GM12801 (cell line): ENCODE measurements around the gene UBD.

Experiments
- TF ChIP-seq, protein P1 (sequence below): IDR thresholded peaks from one replicate; pipeline ENCODE4 v1.5.1; 2011; ENCODE audit warnings: control low read depth; ENCODE audit not compliant: insufficient read length; ENCODE audit errors: extremely low read depth

Gene UBD

DNA sequence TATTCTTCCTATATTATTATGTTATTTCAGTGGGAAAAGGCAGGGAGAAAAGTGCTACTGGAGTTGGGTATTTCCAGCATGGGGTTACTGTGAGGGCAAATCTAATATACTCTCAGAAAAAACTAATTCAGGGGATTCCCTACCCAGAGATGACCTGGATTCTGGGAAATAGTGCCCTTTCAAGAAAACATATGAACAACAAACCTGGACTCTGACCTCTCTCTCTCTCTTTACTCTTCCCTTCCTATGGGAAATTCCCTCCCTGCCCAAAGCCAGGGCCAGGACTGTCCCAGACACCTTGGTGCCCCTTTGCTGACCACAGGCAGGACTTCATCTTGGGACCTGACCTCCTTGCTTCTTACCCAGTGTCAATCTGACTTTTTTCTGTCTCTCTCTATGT lies 1.6 kb upstream of the UBD start:
- TF ChIP-seq, protein P1, sequence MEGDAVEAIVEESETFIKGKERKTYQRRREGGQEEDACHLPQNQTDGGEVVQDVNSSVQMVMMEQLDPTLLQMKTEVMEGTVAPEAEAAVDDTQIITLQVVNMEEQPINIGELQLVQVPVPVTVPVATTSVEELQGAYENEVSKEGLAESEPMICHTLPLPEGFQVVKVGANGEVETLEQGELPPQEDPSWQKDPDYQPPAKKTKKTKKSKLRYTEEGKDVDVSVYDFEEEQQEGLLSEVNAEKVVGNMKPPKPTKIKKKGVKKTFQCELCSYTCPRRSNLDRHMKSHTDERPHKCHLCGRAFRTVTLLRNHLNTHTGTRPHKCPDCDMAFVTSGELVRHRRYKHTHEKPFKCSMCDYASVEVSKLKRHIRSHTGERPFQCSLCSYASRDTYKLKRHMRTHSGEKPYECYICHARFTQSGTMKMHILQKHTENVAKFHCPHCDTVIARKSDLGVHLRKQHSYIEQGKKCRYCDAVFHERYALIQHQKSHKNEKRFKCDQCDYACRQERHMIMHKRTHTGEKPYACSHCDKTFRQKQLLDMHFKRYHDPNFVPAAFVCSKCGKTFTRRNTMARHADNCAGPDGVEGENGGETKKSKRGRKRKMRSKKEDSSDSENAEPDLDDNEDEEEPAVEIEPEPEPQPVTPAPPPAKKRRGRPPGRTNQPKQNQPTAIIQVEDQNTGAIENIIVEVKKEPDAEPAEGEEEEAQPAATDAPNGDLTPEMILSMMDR = no peak

DNA sequence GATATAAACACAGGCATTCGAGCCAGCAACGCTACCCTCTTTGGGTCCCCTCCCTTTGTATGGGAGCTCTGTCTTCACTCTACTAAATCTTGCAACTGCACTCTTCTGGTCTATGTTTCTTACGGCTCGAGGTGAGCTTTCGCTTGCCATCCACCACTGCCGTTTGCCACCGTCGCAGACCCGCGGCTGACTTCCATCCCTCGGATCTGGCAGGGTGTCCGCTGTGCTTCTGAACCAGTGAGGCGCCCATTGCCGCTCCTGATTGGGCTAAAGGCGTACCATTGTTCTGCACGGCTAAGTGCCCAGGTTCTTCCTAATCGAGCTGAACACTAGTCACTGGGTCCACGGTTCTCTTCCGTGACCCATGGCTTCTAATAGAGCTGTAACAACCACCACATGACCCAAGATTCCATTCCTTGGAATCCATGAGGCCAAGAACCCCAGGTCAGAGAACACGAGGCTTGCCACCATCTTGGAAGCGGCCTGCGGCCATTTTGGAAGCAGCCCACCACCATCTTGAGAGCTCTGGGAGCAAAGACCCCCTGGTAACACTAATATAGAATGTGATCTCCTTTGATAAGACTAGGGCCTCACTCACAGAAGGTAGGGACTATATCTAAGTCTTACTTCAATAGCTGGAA lies 973 bp downstream of the UBD start:
- TF ChIP-seq, protein P1 = no peak

DNA sequence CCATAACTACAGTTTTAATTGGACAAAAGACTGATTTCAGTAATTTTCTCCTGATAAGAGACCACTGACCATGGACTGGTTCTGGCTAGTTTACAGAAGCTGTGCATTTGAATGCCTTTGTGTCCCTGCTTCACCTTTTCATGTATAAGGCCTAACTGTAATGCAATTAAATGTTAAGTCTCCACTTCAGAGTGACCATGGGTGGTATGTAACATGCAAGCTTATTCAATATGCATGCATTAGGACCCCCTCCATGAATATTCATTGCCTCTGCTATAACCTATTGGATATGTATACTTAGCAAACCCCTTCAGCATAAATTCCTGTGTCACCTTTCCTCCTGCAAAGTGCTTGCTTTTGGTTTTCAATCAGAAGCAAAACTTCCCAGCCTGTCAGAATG lies 2.2 kb downstream of the UBD start:
- TF ChIP-seq, protein P1 = no peak

DNA sequence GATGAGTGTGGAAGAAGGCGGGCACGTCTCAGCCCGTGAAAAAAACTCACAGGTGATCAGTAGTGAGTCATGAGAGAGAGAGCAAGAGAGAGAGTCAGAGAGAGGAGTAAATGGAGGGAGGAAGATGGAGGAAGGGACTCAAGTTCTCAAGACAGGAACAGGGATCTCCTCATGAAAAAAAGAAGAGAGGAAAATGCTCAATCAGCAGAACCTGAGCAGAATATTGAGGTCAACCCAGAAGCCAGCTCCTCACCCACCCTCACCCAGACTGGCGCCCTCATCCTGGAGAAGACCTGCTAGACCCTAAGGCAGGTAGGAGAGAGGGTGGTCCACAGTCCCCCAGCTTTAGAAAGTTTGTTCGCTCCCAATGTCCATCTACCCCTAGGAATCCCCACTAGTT lies 4.8 kb downstream of the UBD start:
- TF ChIP-seq, protein P1 = no peak

DNA sequence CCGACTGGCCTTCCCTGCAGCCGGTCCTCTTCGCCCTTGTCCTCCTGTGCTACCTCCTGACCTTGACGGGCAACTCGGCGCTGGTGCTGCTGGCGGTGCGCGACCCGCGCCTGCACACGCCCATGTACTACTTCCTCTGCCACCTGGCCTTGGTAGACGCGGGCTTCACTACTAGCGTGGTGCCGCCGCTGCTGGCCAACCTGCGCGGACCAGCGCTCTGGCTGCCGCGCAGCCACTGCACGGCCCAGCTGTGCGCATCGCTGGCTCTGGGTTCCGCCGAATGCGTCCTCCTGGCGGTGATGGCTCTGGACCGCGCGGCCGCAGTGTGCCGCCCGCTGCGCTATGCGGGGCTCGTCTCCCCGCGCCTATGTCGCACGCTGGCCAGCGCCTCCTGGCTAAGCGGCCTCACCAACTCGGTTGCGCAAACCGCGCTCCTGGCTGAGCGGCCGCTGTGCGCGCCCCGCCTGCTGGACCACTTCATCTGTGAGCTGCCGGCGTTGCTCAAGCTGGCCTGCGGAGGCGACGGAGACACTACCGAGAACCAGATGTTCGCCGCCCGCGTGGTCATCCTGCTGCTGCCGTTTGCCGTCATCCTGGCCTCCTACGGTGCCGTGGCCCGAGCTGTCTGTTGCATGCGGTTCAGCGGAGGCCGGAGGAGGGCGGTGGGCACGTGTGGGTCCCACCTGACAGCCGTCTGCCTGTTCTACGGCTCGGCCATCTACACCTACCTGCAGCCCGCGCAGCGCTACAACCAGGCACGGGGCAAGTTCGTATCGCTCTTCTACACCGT lies 6.1 kb downstream of the UBD start:
- TF ChIP-seq, protein P1 = no peak

DNA sequence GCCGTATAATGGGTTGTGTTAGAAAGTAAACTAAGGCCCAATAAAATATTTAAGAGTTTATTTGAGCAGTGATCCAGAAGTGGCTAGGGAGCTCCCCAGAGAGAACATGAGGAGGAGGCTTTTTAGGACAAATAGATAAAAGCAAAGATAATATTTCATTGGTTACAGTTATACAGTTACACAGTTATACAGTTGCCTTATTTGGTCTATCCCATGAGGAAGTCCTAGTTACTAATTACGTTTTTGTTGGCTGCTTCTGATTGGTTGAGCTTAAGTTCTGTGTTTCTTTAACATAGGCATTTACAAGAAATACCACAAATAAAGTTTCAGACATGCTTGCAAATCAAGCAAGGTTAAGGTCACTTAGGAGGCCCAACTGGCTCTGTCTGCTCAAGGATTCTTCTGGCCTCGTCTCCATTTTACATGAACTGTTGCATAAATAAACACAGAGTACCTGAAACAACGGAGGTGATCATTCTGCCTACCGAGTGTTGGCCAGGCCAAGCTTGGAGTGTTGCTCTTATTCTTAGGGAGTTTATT lies 7.0 kb downstream of the UBD start:
- TF ChIP-seq, protein P1 = no peak

DNA sequence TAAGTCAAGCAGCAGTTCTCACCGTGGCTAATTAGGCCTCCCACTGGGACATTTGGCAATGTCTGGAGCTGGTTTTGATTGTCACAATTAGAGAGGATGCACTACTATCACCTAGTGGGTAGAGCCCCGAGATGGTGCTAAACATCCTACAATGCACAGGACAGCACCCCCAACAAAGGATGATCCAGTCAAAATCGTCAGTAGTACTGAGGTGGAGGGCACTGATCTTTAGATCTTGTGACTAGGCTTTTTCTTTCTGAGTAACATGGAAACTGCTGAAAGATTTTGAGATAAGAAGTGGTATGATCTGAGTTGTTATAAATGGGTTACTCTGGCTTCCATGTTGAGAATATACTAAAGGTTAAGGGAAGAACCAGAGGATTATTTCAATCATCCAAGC lies 12.0 kb downstream of the UBD start:
- TF ChIP-seq, protein P1 = no peak
